ENCODE measurements around the gene RECQL5.
A peak's percentile ranks its signal among the peaks of the same experiment; 100 is the strongest.
"Not testable (repeated sequence)": the region's sequence is repeated elsewhere in the genome, so short reads cannot be mapped to it uniquely, and the experiment has no call there.

The RECQL5 gene

DNA sequence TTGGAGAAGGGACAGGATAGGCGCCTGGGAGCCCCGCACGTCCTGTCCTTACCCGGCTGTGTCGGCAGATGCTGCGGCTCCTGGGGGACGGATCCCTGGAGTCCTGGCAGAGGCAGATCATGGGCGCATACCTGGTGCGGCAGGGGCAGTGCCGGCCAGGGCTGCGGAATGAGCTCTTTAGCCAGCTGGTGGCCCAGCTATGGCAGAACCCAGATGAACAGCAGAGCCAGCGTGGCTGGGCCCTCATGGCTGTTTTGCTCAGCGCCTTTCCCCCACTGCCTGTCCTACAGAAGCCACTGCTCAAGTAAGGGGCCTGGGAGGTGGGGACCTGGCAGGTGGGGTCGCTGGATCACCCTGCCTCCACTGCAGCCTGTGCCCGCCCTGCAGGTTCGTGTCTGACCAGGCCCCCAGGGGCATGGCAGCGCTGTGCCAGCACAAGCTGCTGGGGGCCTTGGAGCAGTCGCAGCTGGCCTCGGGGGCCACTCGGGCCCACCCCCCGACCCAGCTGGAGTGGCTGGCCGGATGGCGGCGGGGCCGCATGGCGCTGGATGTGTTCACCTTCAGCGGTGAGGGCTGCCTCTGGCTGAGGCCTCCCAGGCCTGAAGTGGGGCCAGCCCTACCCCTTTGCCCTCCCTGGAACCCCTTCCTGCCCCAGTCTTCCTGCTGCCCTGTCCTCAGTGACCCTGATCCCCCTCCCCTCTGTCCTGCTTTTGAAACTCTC lies 53.9 kb downstream of the RECQL5 start:
- no peak for DNase-seq

DNA sequence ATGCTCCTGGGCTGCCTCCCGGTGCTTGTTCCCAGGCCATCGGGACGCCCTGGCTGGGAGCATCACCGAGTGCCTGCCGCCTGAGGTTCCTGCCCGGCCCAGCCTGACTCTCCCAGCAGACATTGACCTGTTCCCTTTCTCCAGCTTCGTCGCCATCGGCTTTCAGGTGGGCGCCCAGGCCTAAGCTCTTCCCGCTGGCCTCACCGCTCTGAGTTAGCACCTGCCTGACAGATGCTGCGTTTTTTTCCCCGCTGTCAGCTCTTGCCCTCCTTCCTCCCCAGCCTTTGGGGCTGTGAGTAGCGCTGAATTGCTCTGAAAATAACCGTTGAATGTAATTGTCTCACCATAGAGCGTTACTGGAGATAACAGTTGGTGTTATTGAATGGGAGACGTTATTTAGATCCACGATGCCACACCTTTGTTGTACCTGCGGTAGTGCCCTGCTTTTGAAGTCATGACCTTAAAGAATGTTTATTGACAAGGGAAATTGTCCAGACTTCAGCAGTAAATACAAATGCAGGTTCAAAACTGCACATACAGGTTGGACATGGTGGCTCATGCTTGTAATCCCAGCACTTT lies 55.0 kb downstream of the RECQL5 start:
- peak; percentile 22 for DNase-seq

DNA sequence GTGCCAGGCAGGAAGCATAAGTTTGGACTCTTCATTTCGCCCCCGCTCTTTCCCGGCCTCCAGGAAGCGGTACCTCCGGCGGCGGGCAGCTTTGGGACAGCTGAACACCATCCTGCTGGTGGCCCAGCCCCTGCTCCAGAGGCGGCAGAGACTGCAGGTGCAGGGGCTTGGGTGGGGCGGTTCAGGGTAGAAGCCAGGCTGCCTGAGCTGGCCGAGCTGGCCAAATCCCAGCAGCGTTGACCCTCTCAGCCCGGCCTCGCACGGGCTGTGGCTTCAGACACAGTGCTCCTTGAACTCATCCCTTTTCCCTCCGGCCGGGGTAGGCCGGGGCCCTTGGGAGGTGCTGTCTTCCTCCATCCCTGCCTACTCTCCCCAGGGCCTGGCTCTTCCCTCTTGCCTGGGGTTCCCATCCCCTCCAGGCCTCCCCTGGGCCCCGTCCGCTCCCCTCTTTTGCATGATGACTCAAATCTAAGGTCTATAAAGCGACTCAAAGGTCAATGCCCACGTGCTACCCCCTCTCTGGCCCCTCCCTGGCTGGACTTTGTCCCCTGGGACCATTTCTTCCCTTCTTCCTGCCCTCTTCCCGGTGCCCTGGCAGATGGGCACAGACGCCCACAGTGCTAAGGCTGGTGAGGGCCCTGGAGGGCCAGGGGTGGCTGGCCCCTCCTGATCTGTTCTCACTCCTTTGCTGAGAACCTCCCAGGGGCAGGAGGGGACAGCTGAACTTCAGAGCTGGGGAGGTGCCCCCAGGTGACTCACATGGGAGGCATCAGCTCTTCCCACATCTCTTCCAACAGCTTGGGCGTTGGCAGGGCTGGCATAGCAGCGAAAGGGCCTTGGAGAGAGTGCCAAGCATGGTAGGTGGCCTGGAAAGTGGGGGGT lies 56.6 kb downstream of the RECQL5 start:
- DNase-seq: no peak

GRCh38 chr17:75607086-75607485 lies 59.9 kb downstream of the RECQL5 start:
- no peak for DNase-seq

DNA sequence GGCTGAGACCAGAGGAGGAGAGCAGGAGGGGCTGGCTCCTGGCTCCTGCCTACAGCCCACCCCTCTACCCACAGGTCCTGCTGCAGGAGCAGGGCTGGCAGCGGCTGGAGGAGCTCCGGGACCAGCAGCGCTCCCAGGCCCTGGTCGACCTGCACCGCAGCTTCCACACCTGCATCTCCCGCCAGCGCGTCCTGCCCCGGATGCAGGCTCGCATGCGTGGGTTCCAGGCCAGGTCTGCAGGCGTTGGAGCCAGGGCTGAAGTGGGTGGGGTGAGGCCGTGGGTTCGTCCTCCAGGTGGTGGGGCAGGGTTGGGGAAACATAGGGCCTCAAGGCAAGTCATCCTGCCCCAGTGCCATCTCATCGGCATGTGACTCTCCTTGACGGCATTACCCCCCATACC lies 61.2 kb downstream of the RECQL5 start:
- no peak for DNase-seq

- DNase-seq: no peak
These were observed 62.8 kb downstream of the RECQL5 start for GRCh38 chr17:75604034-75604695.

GRCh38 chr17:75603123-75603522 lies 63.8 kb downstream of the RECQL5 start:
- DNase-seq: no peak

GRCh38 chr17:75602644-75603043 lies 64.3 kb downstream of the RECQL5 start:
- DNase-seq: no peak

- peak; percentile 22 for DNase-seq
These were observed 65.6 kb downstream of the RECQL5 start for GRCh38 chr17:75601057-75601987.

DNA sequence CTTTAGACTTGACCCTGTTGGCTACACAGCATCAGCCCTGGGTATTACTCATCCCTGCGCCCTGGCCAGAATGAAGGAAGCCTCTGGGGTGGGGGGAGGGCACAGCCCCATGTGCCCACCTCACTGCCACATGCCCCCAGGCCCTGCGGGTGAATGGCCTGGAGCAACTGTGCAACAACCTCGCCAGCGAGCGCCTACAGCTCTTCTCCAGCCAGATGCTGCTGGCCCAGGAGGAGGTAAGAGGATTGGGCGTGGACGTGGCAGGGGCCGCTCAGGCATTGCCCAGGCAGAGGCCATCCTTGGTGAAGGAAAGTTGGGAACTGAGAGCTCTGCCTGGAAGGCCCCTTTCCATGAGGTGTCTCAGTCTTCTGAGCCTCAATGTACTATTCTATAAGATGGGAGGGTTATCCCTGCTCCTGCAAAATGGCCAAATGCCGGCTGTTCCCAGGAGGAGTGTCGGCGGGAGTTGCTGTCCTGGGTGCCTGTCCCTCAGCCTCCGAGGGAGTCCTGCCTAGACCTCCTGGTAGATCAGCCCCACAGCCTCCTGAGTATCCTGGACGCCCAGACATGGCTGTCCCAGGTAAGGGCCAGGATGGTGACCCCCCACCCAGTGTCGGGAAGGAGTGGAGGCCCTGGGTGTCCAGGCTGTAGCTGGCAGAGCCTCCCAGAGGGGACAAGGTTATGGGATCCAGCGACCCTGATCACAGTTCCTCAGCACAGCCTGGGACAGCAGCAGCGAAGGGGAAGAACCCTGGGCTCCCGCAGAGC lies 70.5 kb downstream of the RECQL5 start:
- DNase-seq: no peak

DNA sequence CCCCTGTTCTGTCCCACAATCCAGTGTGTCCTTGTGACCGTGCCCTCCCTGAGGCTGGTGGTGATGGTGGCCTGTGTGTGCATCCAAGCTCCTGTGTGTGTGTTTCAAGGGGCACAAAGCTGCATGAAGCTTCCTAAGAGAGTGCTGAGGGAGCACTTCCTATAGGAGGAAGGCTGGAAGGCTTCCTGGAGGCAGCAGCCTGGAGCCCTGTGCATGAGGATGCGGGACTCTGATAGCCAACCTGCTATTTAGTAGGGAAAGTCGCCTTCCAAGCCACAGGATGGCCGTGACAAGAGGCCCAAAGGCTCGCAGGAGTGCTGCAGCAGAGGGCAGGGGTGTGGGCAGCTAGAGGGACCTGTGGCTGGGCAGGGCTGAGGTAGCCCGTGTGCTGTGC lies 71.0 kb downstream of the RECQL5 start:
- no peak for DNase-seq

DNA sequence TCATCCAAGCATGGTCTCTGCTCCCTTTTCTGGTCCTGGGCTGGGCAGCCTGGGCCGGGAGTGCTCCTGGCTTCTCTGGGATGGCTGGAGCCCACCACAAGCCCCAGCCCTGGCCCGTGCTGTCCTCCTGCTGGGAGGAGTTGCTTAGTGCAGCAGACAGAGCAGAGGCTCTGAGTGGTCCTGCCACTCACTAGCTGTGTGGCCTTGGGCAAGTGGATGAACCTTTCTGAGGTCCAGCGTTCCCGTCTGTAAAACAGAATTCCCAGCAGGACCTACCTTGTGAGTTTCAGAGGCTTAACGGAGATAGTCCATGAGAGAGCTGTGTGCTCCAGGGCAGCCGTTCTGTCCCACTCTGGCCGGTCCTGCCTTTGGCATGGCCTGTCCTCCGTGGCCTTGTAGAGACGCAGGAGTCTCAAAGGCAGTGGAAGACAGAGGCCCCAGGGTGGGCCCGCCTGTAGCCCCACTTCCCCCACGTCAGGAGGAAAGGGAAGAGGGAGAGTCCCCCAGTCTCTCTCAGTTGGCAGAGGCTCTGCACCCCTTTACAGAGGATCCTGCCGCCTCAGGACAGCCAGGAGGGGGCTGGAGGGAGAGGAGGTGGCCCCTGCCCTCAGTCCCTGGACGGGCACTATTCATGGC lies 71.6 kb downstream of the RECQL5 start:
- no peak for DNase-seq

DNA sequence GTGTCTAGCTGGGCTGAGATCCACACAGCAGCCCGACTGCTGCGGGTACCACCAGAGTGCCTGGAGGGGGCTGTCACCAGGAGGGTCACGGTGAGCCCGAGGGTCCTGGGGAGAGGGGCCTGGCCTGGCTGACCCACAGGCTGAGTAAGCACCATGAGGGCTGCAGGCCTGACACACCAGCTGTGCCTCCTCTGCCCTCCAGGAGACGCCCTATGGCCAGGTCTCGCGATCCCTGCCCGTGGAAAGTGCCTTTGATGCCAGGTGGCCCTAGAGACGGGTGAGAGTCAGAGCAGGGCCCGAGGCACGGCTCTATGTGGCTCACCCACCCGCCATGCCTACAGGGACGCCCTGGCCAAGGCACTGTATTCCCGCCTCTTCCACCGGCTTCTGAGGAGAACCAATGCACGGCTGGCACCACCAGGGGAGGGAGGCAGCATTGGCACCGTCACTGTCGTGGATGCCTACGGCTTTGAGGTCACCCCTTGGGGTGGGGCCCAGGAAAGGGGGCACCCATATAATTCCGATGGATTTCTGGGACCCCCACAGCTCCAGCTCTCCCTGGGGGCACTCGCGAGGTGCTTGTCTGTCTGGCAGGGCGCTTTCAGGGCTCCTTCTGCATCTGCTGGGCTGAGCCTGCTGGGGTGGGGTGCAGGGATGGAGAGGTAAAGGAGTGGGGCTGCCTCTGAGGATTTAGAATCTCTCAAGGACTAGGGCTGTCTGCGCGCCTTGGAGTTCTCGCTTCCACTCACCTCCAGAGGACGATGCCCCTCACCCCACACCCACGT lies 72.3 kb downstream of the RECQL5 start:
- DNase-seq: no peak

DNA sequence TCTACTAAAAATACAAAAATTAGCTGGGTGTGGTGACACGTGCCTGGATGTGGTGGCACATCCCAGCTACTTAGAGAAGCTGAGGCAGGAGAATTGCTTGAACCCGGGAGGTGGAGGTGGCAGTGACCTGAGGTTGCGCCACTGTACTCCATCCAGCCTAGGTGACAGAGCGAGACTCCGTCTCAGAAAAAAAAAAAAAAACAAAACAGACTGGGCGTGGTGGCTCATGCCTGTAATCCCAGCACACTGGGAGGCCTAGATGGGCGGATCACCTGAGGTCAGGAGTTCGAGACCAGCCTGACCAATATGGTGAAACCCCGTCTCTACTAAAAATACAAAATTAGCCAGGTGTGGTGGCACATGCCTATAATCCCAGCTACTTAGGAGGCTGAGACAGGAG lies 73.5 kb downstream of the RECQL5 start:
- DNase-seq: not testable (repeated sequence)

DNA sequence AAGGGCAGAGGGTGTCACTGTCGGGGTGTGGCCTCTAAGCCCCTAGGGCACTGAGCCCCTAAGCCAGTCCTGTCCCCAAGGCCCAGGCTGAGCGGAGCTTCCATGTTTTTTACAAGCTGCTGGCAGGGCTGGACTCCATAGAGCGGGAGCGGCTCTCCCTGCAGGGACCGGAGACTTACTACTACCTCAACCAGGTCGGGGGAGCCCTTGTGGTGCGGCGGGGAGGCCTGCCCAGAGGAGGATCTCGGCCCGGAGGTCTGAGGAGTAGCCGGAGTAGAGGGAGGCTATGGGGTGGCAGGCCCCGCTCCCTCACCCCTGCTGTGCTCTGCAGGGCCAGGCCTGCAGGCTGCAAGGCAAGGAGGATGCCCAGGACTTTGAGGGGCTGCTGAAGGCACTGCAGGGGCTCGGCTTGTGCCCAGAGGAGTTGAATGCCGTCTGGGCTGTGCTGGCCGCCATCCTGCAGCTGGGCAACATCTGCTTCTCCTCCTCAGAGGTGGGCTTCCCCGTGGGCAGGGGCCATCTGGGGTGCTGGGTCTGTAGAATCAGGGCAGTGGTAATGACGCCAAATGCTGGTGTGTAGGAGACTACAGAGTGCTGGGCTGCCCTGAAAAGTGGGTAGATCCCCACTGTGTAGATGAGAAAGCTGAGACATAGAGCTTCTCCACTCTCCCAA lies 74.5 kb downstream of the RECQL5 start:
- DNase-seq: no peak

DNA sequence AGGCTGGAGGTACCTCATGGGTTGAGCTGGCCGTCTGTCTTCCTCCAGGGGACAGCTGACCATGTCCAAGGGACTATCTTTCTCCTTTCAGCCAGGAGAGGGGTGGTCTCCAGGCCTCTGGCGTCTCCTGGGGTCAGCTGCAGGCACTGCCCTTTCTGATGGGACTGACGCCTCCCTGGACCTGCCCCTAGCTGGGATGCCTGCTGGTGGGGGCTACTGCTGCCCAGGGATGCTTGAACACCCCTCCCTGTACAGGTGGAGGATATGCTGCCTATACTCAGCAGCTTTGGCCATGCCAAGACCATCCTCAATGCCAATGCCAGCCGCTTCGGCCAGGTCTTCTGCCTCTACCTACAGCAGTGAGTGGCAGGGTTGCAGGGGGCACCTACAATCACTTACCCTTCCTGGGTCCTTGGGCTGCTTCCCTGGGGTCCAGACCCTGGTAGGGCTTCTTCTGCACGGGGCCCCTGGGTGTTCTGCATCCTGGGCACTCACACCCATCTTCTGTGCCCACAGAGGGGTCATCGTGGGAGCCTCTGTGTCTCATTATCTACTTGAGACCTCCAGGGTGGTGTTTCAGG lies 75.1 kb downstream of the RECQL5 start:
- DNase-seq: no peak

DNA sequence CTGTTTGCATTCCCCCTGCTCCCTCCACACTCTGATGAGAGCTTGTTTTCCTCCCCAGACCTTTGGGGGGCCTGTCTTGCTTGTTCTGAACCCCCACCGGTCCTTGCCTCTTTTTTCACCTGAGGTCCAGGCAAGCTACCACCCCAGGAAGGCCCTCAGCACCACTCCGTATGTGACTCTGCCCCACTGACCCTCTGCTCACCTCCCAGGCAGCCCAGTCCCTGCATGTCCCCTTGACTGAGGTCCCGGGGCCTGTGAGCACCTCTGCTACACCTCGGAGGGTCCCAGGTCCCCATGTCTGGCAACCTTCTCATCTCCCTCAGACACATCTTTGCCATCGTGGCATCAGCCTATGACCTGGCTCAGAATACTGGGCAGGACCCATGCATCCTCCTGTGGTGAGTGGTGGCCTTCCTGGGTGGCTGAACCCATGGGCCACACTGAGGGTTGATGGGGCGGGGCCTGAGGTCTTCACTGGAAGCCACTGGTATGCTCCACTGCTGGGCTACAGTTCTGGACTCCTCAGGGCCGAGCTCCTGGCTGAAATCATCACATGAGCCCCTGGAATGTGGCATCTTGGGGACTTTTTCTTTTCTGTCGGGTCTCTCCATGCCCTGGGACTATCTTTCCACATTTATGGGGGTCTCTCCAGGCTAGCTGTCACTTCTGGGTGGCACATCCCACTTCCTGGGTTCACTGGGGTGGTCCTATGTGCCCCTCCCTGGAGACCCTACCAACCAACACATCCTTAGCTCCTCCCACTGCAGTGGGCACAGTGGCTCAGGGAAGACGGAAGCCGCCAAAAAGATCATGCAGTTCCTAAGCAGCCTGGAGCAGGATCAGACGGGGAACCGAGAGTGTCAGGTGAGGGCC lies 75.9 kb downstream of the RECQL5 start:
- no peak for DNase-seq

GRCh38 chr17:75590314-75590761 lies 76.6 kb downstream of the RECQL5 start:
- no peak for DNase-seq
